ENCODE data around the gene TRIM45. TPM values are rescaled to one million over a fixed set of nuclear protein-coding genes. Genes with fewer than 3 reads are reported as not detected.

The TRIM45 gene
- total and polyA plus RNA-seq, 3 donors from 2014 or later: 12.3 to 21.6 (median 19.4) TPM

DNA sequence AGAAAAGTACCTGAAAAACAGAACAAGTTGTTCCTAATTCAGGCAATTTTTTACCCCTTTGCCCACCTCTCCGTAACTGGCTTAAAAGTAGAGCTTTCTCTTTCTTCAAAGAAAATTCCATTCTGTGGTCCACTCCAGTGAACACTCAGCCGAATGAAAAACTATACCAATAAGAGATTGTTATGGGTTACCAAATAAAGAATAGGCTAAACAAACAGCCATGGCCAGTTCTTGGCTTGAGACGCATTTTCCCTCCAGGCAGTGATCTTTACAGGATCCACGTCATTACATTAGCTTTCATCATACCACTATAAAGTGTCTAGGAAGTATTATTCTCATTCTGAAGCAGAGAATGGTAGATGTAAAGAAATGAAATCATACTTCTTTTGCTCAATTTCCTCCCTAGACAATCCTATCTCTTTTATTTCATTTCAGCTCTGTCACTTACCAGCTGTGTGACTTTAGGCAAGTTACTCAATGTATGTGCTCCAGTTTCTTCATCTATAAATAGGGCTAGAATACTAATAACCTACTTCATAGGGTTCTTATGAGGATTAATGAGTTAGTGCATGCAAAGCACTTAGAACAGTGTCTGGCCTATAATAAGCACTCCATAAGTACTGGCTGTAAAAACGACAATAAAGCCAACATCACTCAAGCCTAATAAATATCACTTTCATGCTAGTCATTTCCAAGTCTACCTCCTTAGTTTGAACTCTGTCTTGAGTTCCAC is 26.5 kb upstream of the TRIM45 start:
- Histone ChIP-seq H3K36me3 (ENCODE audit: low read depth, missing control alignments) (no peaks in the 10 kb centered on the region), H3K27ac (no peak overlapping the region), H3K9me3 (no peaks in the 10 kb centered on the region), H3K27me3 (no peaks in the 10 kb centered on the region), H3K4me3 (no peak overlapping the region), H3K4me1 (no peaks in the 10 kb centered on the region)
- WGBS, 2 donors: 89 to 90% methylated on average over 5 of the region's 5 CpGs
- DNase-seq: no peak
- TF ChIP-seq, protein P1, sequence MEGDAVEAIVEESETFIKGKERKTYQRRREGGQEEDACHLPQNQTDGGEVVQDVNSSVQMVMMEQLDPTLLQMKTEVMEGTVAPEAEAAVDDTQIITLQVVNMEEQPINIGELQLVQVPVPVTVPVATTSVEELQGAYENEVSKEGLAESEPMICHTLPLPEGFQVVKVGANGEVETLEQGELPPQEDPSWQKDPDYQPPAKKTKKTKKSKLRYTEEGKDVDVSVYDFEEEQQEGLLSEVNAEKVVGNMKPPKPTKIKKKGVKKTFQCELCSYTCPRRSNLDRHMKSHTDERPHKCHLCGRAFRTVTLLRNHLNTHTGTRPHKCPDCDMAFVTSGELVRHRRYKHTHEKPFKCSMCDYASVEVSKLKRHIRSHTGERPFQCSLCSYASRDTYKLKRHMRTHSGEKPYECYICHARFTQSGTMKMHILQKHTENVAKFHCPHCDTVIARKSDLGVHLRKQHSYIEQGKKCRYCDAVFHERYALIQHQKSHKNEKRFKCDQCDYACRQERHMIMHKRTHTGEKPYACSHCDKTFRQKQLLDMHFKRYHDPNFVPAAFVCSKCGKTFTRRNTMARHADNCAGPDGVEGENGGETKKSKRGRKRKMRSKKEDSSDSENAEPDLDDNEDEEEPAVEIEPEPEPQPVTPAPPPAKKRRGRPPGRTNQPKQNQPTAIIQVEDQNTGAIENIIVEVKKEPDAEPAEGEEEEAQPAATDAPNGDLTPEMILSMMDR (IDR thresholded peaks at IDR 0.05): no peak
- TF ChIP-seq POLR2A (IDR thresholded peaks at IDR 0.05): no peak
- intact Hi-C loops (cut with DNase I; ENCODE audit: low total_unique reads): no loop called here

DNA sequence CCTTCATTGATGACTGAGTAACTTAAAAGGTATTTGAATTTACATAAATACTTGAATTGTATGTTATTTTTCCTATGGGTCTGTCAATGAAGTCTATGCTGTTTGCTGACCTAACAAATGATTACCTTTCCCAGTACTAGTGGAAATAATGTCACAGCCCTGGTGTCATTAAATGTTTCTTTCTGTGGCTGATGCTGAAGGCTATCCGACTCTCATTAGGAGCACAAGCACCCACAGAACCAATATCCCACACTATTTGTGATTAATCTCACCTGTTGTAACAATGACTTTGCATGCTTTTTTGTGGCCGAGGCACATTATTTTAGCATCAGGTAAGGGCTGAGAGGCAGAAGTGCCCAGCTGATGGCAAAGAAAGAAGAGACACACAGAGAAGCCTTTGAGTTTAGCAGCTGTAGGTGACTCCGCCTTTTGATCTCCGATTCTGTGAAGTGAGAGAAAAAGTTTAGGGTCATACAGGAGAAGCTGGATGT is 25.8 kb upstream of the TRIM45 start:
- Histone ChIP-seq H3K4me3 (no peak overlapping the region), H3K9me3 (no peaks in the 10 kb centered on the region), H3K4me1 (no peaks in the 10 kb centered on the region), H3K36me3 (ENCODE audit: low read depth, missing control alignments) (no peaks in the 10 kb centered on the region), H3K27me3 (no peaks in the 10 kb centered on the region), H3K27ac (no peak overlapping the region)
- 67 to 69% methylated on average over 4 of the region's 4 CpGs for WGBS, 2 donors
- DNase-seq: no peak
- TF ChIP-seq, protein P1 (IDR thresholded peaks at IDR 0.05): no peak
- intact Hi-C loops (cut with DNase I; ENCODE audit: low total_unique reads): no loop called here

DNA sequence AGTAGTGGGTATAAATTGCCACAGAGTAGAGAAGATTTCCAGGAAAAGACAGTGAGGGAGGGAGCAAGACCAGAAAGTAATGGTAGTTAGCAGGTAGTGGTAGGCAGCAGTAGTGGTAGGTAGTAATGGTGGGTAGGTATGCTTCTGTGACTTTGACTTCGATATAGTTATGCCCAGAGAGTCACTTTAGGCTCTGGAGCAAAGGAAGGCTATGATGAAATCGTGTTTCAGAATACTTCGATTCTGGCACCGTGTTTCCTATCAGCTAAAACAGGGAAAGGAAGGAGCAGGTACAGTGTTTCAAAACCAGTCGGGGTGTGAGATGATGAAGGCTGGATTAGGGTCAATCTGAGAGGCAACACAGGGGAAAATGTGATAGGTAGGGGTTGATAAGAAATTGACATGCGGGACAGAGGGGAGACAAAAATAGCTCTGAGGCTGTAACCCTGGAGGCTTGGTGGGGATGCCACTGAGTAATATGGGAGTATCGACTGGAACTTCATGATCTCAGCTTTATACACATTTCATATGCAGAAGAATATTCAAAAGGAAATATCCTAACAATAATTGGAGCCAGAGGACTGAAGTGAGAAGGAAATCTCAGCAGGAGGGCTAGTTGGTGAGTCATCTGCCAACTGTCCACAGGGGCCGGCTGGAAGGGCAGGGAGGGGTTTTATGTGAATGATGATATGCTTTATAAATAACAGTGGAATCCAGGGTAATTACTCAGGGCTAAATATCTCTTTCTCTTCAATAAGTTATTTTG is 25.2 kb upstream of the TRIM45 start:
- H3K4me3 ChIP-seq: no peak overlapping the region
- H3K4me1 ChIP-seq: no peaks in the 10 kb centered on the region
- no peaks in the 10 kb centered on the region for H3K36me3 ChIP-seq (ENCODE audit: low read depth, missing control alignments)
- no peaks in the 10 kb centered on the region for H3K27me3 ChIP-seq
- DNase-seq: no peak
- H3K9me3 ChIP-seq: no peaks in the 10 kb centered on the region
- TF ChIP-seq, protein P1 (IDR thresholded peaks at IDR 0.05): no peak
- TF ChIP-seq POLR2A (IDR thresholded peaks at IDR 0.05): no peak
- H3K27ac ChIP-seq: no peak overlapping the region
- 71 to 80% methylated on average over 8 of the region's 8 CpGs for WGBS, 2 donors
- intact Hi-C loops (cut with DNase I; ENCODE audit: low total_unique reads): no loop called here

DNA sequence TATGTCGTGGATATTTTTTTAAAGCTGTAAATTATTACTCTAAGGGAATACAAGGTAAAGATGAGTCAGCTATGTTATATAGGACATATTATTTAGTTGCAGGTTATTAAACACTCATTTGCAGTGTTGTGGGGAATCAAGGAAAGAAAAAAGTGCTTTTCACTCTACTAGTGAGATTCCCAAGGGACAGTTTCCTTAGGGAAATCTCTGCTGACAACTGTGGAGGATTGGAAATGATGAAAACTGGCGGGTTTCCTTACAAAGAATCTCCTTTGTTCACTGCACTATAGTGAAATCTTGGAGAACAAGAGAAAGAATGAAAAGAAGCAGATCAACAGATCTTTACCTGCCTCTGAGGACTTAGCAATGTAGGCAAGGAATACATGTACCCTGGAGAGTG is 24.5 kb upstream of the TRIM45 start:
- no peaks in the 10 kb centered on the region for H3K4me1 ChIP-seq
- no peaks in the 10 kb centered on the region for H3K9me3 ChIP-seq
- no peak for DNase-seq
- no peaks in the 10 kb centered on the region for H3K27me3 ChIP-seq
- H3K27ac ChIP-seq: no peak overlapping the region
- TF ChIP-seq, protein P1 (IDR thresholded peaks at IDR 0.05): no peak
- no peak for TF ChIP-seq POLR2A (IDR thresholded peaks at IDR 0.05)
- no peak overlapping the region for H3K4me3 ChIP-seq
- intact Hi-C loops (cut with DNase I; ENCODE audit: low total_unique reads): no loop called here
- no peaks in the 10 kb centered on the region for H3K36me3 ChIP-seq (ENCODE audit: low read depth, missing control alignments)
- WGBS, 2 donors: 88 to 94% methylated on average over 2 of the region's 2 CpGs
